Keratinocyte (primary cell): ENCODE measurements around the gene C4BPA. TPM values are rescaled to one million over a fixed set of nuclear protein-coding genes. Genes with fewer than 3 reads are reported as not detected.

Experiments
- DNase-seq: peaks from one replicate; pipeline ENCODE4 v3.0.0-alpha.2; 2011; ENCODE audit warnings: low read depth, missing footprints, low spot score
- FAIRE-seq: peaks from 2 replicates; lab custom pipeline; 2011; peaks lifted over from hg19 to GRCh38; lab: Jason Lieb, UNC
- H2AFZ ChIP-seq: 2 replicates; pipeline ENCODE4 v1.6.0; 2012; ENCODE audit warnings: low read length, control low read depth, inconsistent platforms; ENCODE audit not compliant: control insufficient read depth
- H3K27ac ChIP-seq: 2 replicates; pipeline ENCODE4 v1.5.1; 2011; ENCODE audit warnings: low read length; ENCODE audit not compliant: control insufficient read depth, insufficient read depth
- H3K27me3 ChIP-seq: 3 replicates; pipeline ENCODE4 v1.6.0; 2011; ENCODE audit warnings: low read length; ENCODE audit not compliant: control insufficient read depth, insufficient read depth; ENCODE audit errors: extremely low read depth
- H3K36me3 ChIP-seq, 2 experiments: 2 replicates in 1 of 2; 3 replicates in 1 of 2; pipeline ENCODE4 v1.5.1; 2011; ENCODE audit warnings: low read length in 2 of 2, mild to moderate bottlenecking in 1 of 2; ENCODE audit not compliant: control insufficient read depth in 2 of 2, insufficient read depth in 2 of 2; ENCODE audit errors: extremely low read depth in 1 of 2
- H3K4me1 ChIP-seq: 3 replicates; pipeline ENCODE4 v1.5.1; 2011; ENCODE audit warnings: low read length; ENCODE audit not compliant: control insufficient read depth, insufficient read depth; ENCODE audit errors: extremely low read depth
- H3K4me2 ChIP-seq: 3 replicates; pipeline ENCODE4 v1.6.0; 2011; ENCODE audit warnings: low read depth, low read length; ENCODE audit not compliant: control insufficient read depth, insufficient read depth; ENCODE audit errors: extremely low read depth
- H3K4me3 ChIP-seq, 3 experiments: fragments of 200-600 bp in 1 of 3; sonication (generic) in 1 of 3; 2 replicates in 2 of 3; 3 replicates in 1 of 3; pipeline ENCODE4 v1.5.1; 2011 to 2016; ENCODE audit warnings: low read length in 3 of 3, mild to moderate bottlenecking in 3 of 3, control low read depth in 2 of 3, inconsistent platforms in 1 of 3, low read depth in 1 of 3, mixed read lengths in 1 of 3, mixed run types in 1 of 3, moderate library complexity in 1 of 3; ENCODE audit not compliant: control insufficient read depth in 2 of 3, insufficient read depth in 2 of 3; ENCODE audit errors: extremely low read depth in 1 of 3
- H3K79me2 ChIP-seq: 2 replicates; pipeline ENCODE4 v1.6.0; 2012; ENCODE audit warnings: low read length; ENCODE audit not compliant: control insufficient read depth, insufficient read depth
- H3K9ac ChIP-seq: 3 replicates; pipeline ENCODE4 v1.6.0; 2011; ENCODE audit warnings: low read length; ENCODE audit not compliant: control insufficient read depth, insufficient read depth; ENCODE audit errors: extremely low read depth
- H3K9me1 ChIP-seq: 3 replicates; pipeline ENCODE4 v1.6.0; 2011; ENCODE audit warnings: low read length; ENCODE audit not compliant: control insufficient read depth, insufficient read depth; ENCODE audit errors: extremely low read depth
- H3K9me3 ChIP-seq: 2 replicates; pipeline ENCODE4 v1.5.1; 2012; ENCODE audit warnings: low read depth, low read length; ENCODE audit not compliant: control insufficient read depth
- H4K20me1 ChIP-seq: 3 replicates; pipeline ENCODE4 v1.6.0; 2011; ENCODE audit warnings: low read length; ENCODE audit not compliant: control insufficient read depth, insufficient read depth; ENCODE audit errors: extremely low read depth
- CTCF ChIP-seq, 3 experiments: IDR thresholded peaks in 1 of 3; conservative IDR thresholded peaks in 1 of 3; optimal IDR thresholded peaks in 1 of 3; 2 replicates in 2 of 3; 3 replicates in 1 of 3; pipeline versions ENCODE3 to v1.5.1; 2011; ENCODE audit warnings: low read length in 3 of 3, mild to moderate bottlenecking in 3 of 3, moderate library complexity in 2 of 3, control low read depth in 1 of 3, inconsistent platforms in 1 of 3; ENCODE audit not compliant: insufficient read depth in 2 of 3; ENCODE audit errors: extremely low read depth in 1 of 3
- EZH2 ChIP-seq: IDR thresholded peaks from one replicate; pipeline ENCODE4 v1.6.1; 2012; ENCODE audit warnings: inconsistent platforms, mild to moderate bottlenecking, low read length, moderate library complexity
- dilution Hi-C: fragments of 300-500 bp; cut with MboI; formaldehyde crosslinking; loops from one replicate; pipeline ENCODE4 v1.7.0; 2020; ENCODE audit warnings: low sequenced_read_pairs; ENCODE audit not compliant: extremely low pct_ligation_motif_present
- polyA plus RNA-seq, 5 experiments: library from polyadenylated mRNA; depleted of rRNA in 3 of 5; stranded (reverse) in 3 of 5; stranded (forward) in 1 of 5; unstranded in 1 of 5; fragments of >200 nt; gene quantifications; 1 replicate in 1 of 5; 2 replicates in 3 of 5; 3 replicates in 1 of 5; pipeline versions ENCODE4 v1.2.1 to v1.2.3, GENCODE V29; 2011 to 2012; ENCODE audit warnings: missing spikeins in 2 of 5, low read depth in 1 of 5, low replicate concordance in 1 of 5

The C4BPA gene
- polyA plus RNA-seq, 1 donor (not counting 4 experiments of a cell fraction or from before 2014, with no cell fraction given) = not detected

- H3K79me2 ChIP-seq = no peaks in the 10 kb centered on the region
- no peaks in the 10 kb centered on the region for H3K4me1 ChIP-seq
- H3K9me3 ChIP-seq = no peaks in the 10 kb centered on the region
- no peak overlapping the region for H2AFZ ChIP-seq
- H4K20me1 ChIP-seq = no peaks in the 10 kb centered on the region
- no peaks in the 10 kb centered on the region for H3K27me3 ChIP-seq
- dilution Hi-C loops = no loop called here
- no peaks in the 10 kb centered on the region for H3K36me3 ChIP-seq
- FAIRE-seq (no peak), DNase-seq (no peak)
- TF ChIP-seq CTCF (optimal IDR thresholded peaks at IDR 0.05 in 1 of 3, IDR thresholded peaks at IDR 0.05 in 1 of 3, conservative IDR thresholded peaks at IDR 0.05 in 1 of 3; ENCODE audit: extremely low read depth in 1 of 3, insufficient read depth in 2 of 3, low read length in 3 of 3) = no peak
- TF ChIP-seq EZH2 = no peak
- H3K27ac ChIP-seq = no peak overlapping the region
- no peak overlapping the region for H3K9ac ChIP-seq
- no peak overlapping the region for H3K4me3 ChIP-seq
- H3K9me1 ChIP-seq = no peaks in the 10 kb centered on the region
- no peak overlapping the region for H3K4me2 ChIP-seq
Observed at GRCh38 chr1:207191061-207191460, 87.0 kb downstream of the C4BPA start.

GRCh38 chr1:207191776-207192175 is 87.7 kb downstream of the C4BPA start:
- Histone ChIP-seq H2AFZ (no peak overlapping the region), H3K9me1 (no peaks in the 10 kb centered on the region), H3K4me2 (no peak overlapping the region), H4K20me1 (no peaks in the 10 kb centered on the region), H3K27me3 (no peaks in the 10 kb centered on the region), H3K79me2 (no peaks in the 10 kb centered on the region), H3K9me3 (no peaks in the 10 kb centered on the region), H3K9ac (no peak overlapping the region), H3K4me1 (no peaks in the 10 kb centered on the region), H3K27ac (no peak overlapping the region), H3K36me3 (no peaks in the 10 kb centered on the region), H3K4me3 (no peak overlapping the region)
- DNase-seq (no peak), FAIRE-seq (no peak)
- dilution Hi-C loops = no loop called here
- TF ChIP-seq EZH2 (no peak), CTCF (optimal IDR thresholded peaks at IDR 0.05 in 1 of 3, IDR thresholded peaks at IDR 0.05 in 1 of 3, conservative IDR thresholded peaks at IDR 0.05 in 1 of 3; ENCODE audit: extremely low read depth in 1 of 3, insufficient read depth in 2 of 3, low read length in 3 of 3) (no peak)
